ENCODE measurements around the gene GAS1. TPM values are rescaled to one million over a fixed set of nuclear protein-coding genes. Genes with fewer than 3 reads are reported as not detected.

The GAS1 gene
- total and polyA plus RNA-seq, 2 of the 8 experiments (the other 6 are each of a cell fraction or from before 2014, with no cell fraction given), result 2.8 to 5.7 TPM

GRCh38 chr9:86991077-86991476 lies 43.8 kb upstream of the GAS1 start:
- no peaks in the 10 kb centered on the region for H3K23me2 ChIP-seq (ENCODE audit: low read depth, low read length)
- H4K8ac ChIP-seq (ENCODE audit: extremely low read depth, insufficient read depth, low read length), result no peak overlapping the region
- no peak overlapping the region for H3K14ac ChIP-seq (ENCODE audit: insufficient read length)
- H3K27me3 ChIP-seq (replicated peaks in 1 of 4; ENCODE audit: control insufficient read depth in 3 of 4, extremely low read depth in 1 of 4, insufficient read depth in 3 of 4, low read length in 3 of 4), result no peaks in the 10 kb centered on the region
- H3K9ac ChIP-seq (replicated peaks in 1 of 4; ENCODE audit: extremely low read depth in 1 of 4, low read depth in 3 of 4, low read length in 3 of 4), result no peak overlapping the region
- 70% methylated on average over 4 of the region's 4 CpGs; no CpG with 5 or more reads in 1 of the 2 experiments for WGBS, 2 experiments (ENCODE audit: extremely low coverage in 1 of 2, insufficient coverage in 1 of 2, insufficient read length in 1 of 2, insufficient replicate concordance in 2 of 2, low coverage in 1 of 2, low lambda C conversion rate in 2 of 2, missing lambda C conversion rate in 1 of 2)
- H3K79me1 ChIP-seq (ENCODE audit: low read depth, low read length), result no peaks in the 10 kb centered on the region
- no peak overlapping the region for H2BK120ac ChIP-seq (replicated peaks; ENCODE audit: low read depth, low read length)
- ChIA-PET POLR2A (ENCODE audit: partially characterized antibody) (no interaction called here), CTCF (ENCODE audit: partially characterized antibody) (no interaction called here)
- no peak overlapping the region for H3K27ac ChIP-seq (ENCODE audit: low read depth, low read length)
- no peak overlapping the region for H3K4me3 ChIP-seq (ENCODE audit: extremely low read depth in 1 of 4, insufficient read depth in 2 of 4, low read depth in 3 of 4, low read length in 4 of 4)
- no peak overlapping the region for H4K5ac ChIP-seq (ENCODE audit: insufficient read length, low read depth, low read length)
- no peaks in the 10 kb centered on the region for H3K36me3 ChIP-seq (ENCODE audit: control insufficient read depth in 2 of 4, insufficient read depth in 4 of 4, low read length in 3 of 4)
- no peak overlapping the region for H2BK12ac ChIP-seq (ENCODE audit: low read depth, low read length)
- H2BK20ac ChIP-seq (ENCODE audit: low read length), result no peak overlapping the region
- H2BK15ac ChIP-seq (ENCODE audit: low read length), result no peak overlapping the region
- H2BK5ac ChIP-seq (ENCODE audit: low read depth, low read length), result no peak overlapping the region
- H2AK5ac ChIP-seq (ENCODE audit: low read depth, low read length), result no peak overlapping the region
- no peak overlapping the region for H3K56ac ChIP-seq (replicated peaks; ENCODE audit: insufficient read length, low read depth, low read length)
- H3K4me2 ChIP-seq (ENCODE audit: insufficient read depth in 1 of 2, low read depth in 2 of 2, low read length in 2 of 2), result no peak overlapping the region
- H3K18ac ChIP-seq (ENCODE audit: extremely low read depth, low read length), result no peak overlapping the region
- H4K20me1 ChIP-seq (replicated peaks in 1 of 2; ENCODE audit: control insufficient read depth in 1 of 2, insufficient read depth in 2 of 2, low read length in 2 of 2), result no peaks in the 10 kb centered on the region
- no peaks in the 10 kb centered on the region for H3K79me2 ChIP-seq (ENCODE audit: control insufficient read depth in 1 of 2, insufficient read depth in 2 of 2, low read length in 2 of 2)
- H3K23ac ChIP-seq (ENCODE audit: insufficient read length), result no peak overlapping the region
- H3K4ac ChIP-seq (replicated peaks; ENCODE audit: insufficient read length, low read depth, low read length), result no peak overlapping the region
- DNase-seq (ENCODE audit: low read depth in 1 of 2, low spot score in 2 of 2), result no peak
- no peaks in the 10 kb centered on the region for H3K9me3 ChIP-seq (ENCODE audit: insufficient read depth in 2 of 2, low read depth in 1 of 2, low read length in 1 of 2)
- no peak overlapping the region for H2AFZ ChIP-seq (ENCODE audit: low read length)
- H4K91ac ChIP-seq (replicated peaks; ENCODE audit: insufficient read length, low read length), result no peak overlapping the region
- H3K4me1 ChIP-seq (replicated peaks in 1 of 4; ENCODE audit: control insufficient read depth in 3 of 4, insufficient read depth in 4 of 4, low read length in 3 of 4), result no peaks in the 10 kb centered on the region
- FAIRE-seq, result no peak
- no peak for TF ChIP-seq HDAC6 (IDR thresholded peaks at IDR 0.05; ENCODE audit: low read depth, low read length)
- no peak for TF ChIP-seq TAF7 (optimal IDR thresholded peaks at IDR 0.05; ENCODE audit: borderline replicate concordance, low read depth, low read length)
